Umbilical cord (tissue), 2 donors: ENCODE measurements around the gene GPR37L1. TPM values are rescaled to one million over a fixed set of nuclear protein-coding genes. Genes with fewer than 3 reads are reported as not detected.

Source experiments
- DNase-seq: peaks from one replicate; pipeline ENCODE4 v3.0.0-alpha.2; 2015; ENCODE audit warnings: low spot score
- total RNA-seq: library from RNA; depleted of rRNA; stranded (reverse); fragments of >200 nt; gene quantifications from one replicate; pipeline ENCODE4 v1.2.3, GENCODE V29; 2014; ENCODE audit warnings: low replicate concordance; ENCODE audit not compliant: insufficient read depth

GPR37L1 gene
- total RNA-seq = 0.24 TPM

GRCh38 chr1:202122639-202123335, at the start of gene GPR37L1:
GPR37L1 (plus strand) TSS chr1:202122917; CDS start chr1:202122964, 47 bp downstream.
- peak; percentile 58 for DNase-seq

GRCh38 chr1:202073206-202073605, 49.5 kb upstream of the GPR37L1 start:
- no peak for DNase-seq

GRCh38 chr1:202074985-202075384, 47.7 kb upstream of the GPR37L1 start:
- no peak for DNase-seq

- no peak for DNase-seq
These were observed 47.3 kb upstream of the GPR37L1 start for GRCh38 chr1:202075389-202075788.

- peak; percentile 92 for DNase-seq
These were observed 46.6 kb upstream of the GPR37L1 start for GRCh38 chr1:202076050-202076511.

- DNase-seq = peak; percentile 76
These were observed 44.5 kb upstream of the GPR37L1 start for GRCh38 chr1:202078241-202078640.

GRCh38 chr1:202081992-202082391, 40.7 kb upstream of the GPR37L1 start:
- no peak for DNase-seq

GRCh38 chr1:202084791-202085681, 37.7 kb upstream of the GPR37L1 start:
- peak; percentile 62 for DNase-seq

- DNase-seq = peak; percentile 85
These were observed 36.9 kb upstream of the GPR37L1 start for GRCh38 chr1:202085682-202086373.

GRCh38 chr1:202086579-202087350, 36.0 kb upstream of the GPR37L1 start:
- DNase-seq = no peak

- no peak for DNase-seq
These were observed 34.5 kb upstream of the GPR37L1 start for GRCh38 chr1:202088206-202088605.

GRCh38 chr1:202090994-202091393, 31.7 kb upstream of the GPR37L1 start:
- no peak for DNase-seq

GRCh38 chr1:202093858-202094257, 28.9 kb upstream of the GPR37L1 start:
- DNase-seq = no peak

- no peak for DNase-seq
These were observed 21.5 kb upstream of the GPR37L1 start for GRCh38 chr1:202101184-202101583.

- no peak for DNase-seq
These were observed 18.6 kb upstream of the GPR37L1 start for GRCh38 chr1:202104073-202104472.

- peak; percentile 89 for DNase-seq
These were observed 17.0 kb upstream of the GPR37L1 start for GRCh38 chr1:202105571-202106339.

- DNase-seq = no peak
These were observed 16.1 kb upstream of the GPR37L1 start for GRCh38 chr1:202106340-202107254.

- no peak for DNase-seq
These were observed 15.4 kb upstream of the GPR37L1 start for GRCh38 chr1:202107321-202107761.
